ENCODE data around the gene LCN9. TPM values are rescaled to one million over a fixed set of nuclear protein-coding genes. Genes with fewer than 3 reads are reported as not detected.

Gene LCN9
- polyA plus RNA-seq, 1 donor (not counting 4 experiments of a cell fraction or from before 2014, with no cell fraction given): not detected

DNA sequence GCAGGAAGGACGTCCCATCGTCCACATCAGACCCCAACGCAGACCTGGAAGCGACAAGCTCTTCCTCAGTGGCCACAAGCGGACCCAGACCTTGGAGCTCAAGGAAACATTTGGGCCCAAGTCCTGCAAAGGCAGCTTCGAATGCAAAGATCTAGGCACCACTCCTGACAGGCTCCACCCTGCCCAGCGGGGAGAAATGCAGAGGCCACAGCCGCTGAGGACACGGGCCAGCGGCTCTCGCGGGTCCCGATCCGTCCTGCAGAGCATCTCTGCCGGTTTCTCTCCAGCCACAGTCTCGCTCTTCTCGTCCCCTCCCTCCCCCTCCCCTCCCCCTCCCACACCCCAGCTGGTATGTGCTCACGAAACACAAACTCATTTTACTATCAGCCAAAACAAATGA, 31.3 kb downstream of the LCN9 start:
- DNase-seq (ENCODE audit: low read depth, low spot score) (no peak), FAIRE-seq (no peak)
- no peaks in the 10 kb centered on the region for H3K9me1 ChIP-seq (ENCODE audit: control insufficient read depth, extremely low read depth, insufficient read depth, low read length)
- no peaks in the 10 kb centered on the region for H3K4me1 ChIP-seq (ENCODE audit: control insufficient read depth, extremely low read depth, insufficient read depth, low read length)
- peaks cover 13% of the 10 kb centered on the region for H3K27me3 ChIP-seq (ENCODE audit: control insufficient read depth, extremely low read depth, insufficient read depth, low read length)
- H4K20me1 ChIP-seq (ENCODE audit: control insufficient read depth, extremely low read depth, insufficient read depth, low read length): no peaks in the 10 kb centered on the region
- H2AFZ ChIP-seq (ENCODE audit: control insufficient read depth, low read length): no peak overlapping the region
- no peak overlapping the region for H3K4me3 ChIP-seq (ENCODE audit: control insufficient read depth in 2 of 3, extremely low read depth in 1 of 3, insufficient read depth in 2 of 3, low read depth in 1 of 3, low read length in 3 of 3)
- TF ChIP-seq EZH2 (IDR thresholded peaks at IDR 0.05; ENCODE audit: low read length) (no peak), CTCF (optimal IDR thresholded peaks at IDR 0.05 in 1 of 3, IDR thresholded peaks at IDR 0.05 in 1 of 3, conservative IDR thresholded peaks at IDR 0.05 in 1 of 3; ENCODE audit: extremely low read depth in 1 of 3, insufficient read depth in 2 of 3, low read length in 3 of 3) (no peak)
- no peak overlapping the region for H3K9ac ChIP-seq (ENCODE audit: control insufficient read depth, extremely low read depth, insufficient read depth, low read length)
- H3K9me3 ChIP-seq (ENCODE audit: control insufficient read depth, low read depth, low read length): peaks cover 1% of the 10 kb centered on the region
- dilution Hi-C loops (cut with MboI; ENCODE audit: extremely low pct_ligation_motif_present, low sequenced_read_pairs): no loop called here
- no peak overlapping the region for H3K27ac ChIP-seq (ENCODE audit: control insufficient read depth, insufficient read depth, low read length)
- no peaks in the 10 kb centered on the region for H3K36me3 ChIP-seq (ENCODE audit: control insufficient read depth in 2 of 2, extremely low read depth in 1 of 2, insufficient read depth in 2 of 2, low read length in 2 of 2)
- no peak overlapping the region for H3K4me2 ChIP-seq (ENCODE audit: control insufficient read depth, extremely low read depth, insufficient read depth, low read depth, low read length)
- no peaks in the 10 kb centered on the region for H3K79me2 ChIP-seq (ENCODE audit: control insufficient read depth, insufficient read depth, low read length)

- no peak for FAIRE-seq
- no peak for TF ChIP-seq EZH2 (IDR thresholded peaks at IDR 0.05; ENCODE audit: low read length)
- TF ChIP-seq CTCF (optimal IDR thresholded peaks at IDR 0.05 in 1 of 3, IDR thresholded peaks at IDR 0.05 in 1 of 3, conservative IDR thresholded peaks at IDR 0.05 in 1 of 3; ENCODE audit: extremely low read depth in 1 of 3, insufficient read depth in 2 of 3, low read length in 3 of 3): no peak
Measured at GRCh38 chr9:135695036-135695435, 31.9 kb downstream of the LCN9 start.

More at GRCh38 chr9:135695036-135695435, 31.9 kb downstream of the LCN9 start:
- H3K27me3 ChIP-seq (ENCODE audit: control insufficient read depth, extremely low read depth, insufficient read depth, low read length): peaks cover 16% of the 10 kb centered on the region
- dilution Hi-C loops (cut with MboI; ENCODE audit: extremely low pct_ligation_motif_present, low sequenced_read_pairs): no loop called here
- H4K20me1 ChIP-seq (ENCODE audit: control insufficient read depth, extremely low read depth, insufficient read depth, low read length): no peaks in the 10 kb centered on the region
- H3K4me2 ChIP-seq (ENCODE audit: control insufficient read depth, extremely low read depth, insufficient read depth, low read depth, low read length): no peak overlapping the region
- H3K9me1 ChIP-seq (ENCODE audit: control insufficient read depth, extremely low read depth, insufficient read depth, low read length): no peaks in the 10 kb centered on the region
- H3K4me1 ChIP-seq (ENCODE audit: control insufficient read depth, extremely low read depth, insufficient read depth, low read length): no peaks in the 10 kb centered on the region
- DNase-seq (ENCODE audit: low read depth, low spot score): no peak
- no peak overlapping the region for H2AFZ ChIP-seq (ENCODE audit: control insufficient read depth, low read length)
- no peaks in the 10 kb centered on the region for H3K36me3 ChIP-seq (ENCODE audit: control insufficient read depth in 2 of 2, extremely low read depth in 1 of 2, insufficient read depth in 2 of 2, low read length in 2 of 2)
- no peak overlapping the region for H3K4me3 ChIP-seq (ENCODE audit: control insufficient read depth in 2 of 3, extremely low read depth in 1 of 3, insufficient read depth in 2 of 3, low read depth in 1 of 3, low read length in 3 of 3)
- H3K79me2 ChIP-seq (ENCODE audit: control insufficient read depth, insufficient read depth, low read length): no peaks in the 10 kb centered on the region
- H3K27ac ChIP-seq (ENCODE audit: control insufficient read depth, insufficient read depth, low read length): no peak overlapping the region
- peaks cover 1% of the 10 kb centered on the region for H3K9me3 ChIP-seq (ENCODE audit: control insufficient read depth, low read depth, low read length)
- H3K9ac ChIP-seq (ENCODE audit: control insufficient read depth, extremely low read depth, insufficient read depth, low read length): no peak overlapping the region
